Lower leg skin (tissue), 3 donors: ENCODE measurements around the gene CDH23.

Experiments used
- CTCF ChIP-seq, 3 donors: fragments of 450-650 bp; IDR thresholded peaks; one replicate each; pipeline ENCODE4 v1.5.1; 2016; ENCODE audit warnings: antibody characterized with exemption in 3 of 3, mild to moderate bottlenecking in 3 of 3, moderate library complexity in 2 of 3
- POLR2A ChIP-seq, 2 donors: fragments of 450-650 bp; IDR thresholded peaks; one replicate each; pipeline ENCODE4 v1.6.1; 2016 to 2017; ENCODE audit warnings: antibody characterized with exemption in 2 of 2, mild to moderate bottlenecking in 1 of 2, moderate library complexity in 1 of 2

GRCh38 chr10:71659737-71660136 is 263.0 kb downstream of the CDH23 start:
- TF ChIP-seq CTCF (IDR thresholded peaks at IDR 0.05): no peak
- no peak for TF ChIP-seq POLR2A (IDR thresholded peaks at IDR 0.05)
